NOMO-1 treated with dmso at 0.1 percent for 144 hours (cell line): Measurements from ENCODE around the gene CYB561A3.
"Not testable (repeated sequence)": the region's sequence is repeated elsewhere in the genome, so short reads cannot be mapped to it uniquely, and the experiment has no call there.

ENCODE experiments used
- DNase-seq: peaks from one replicate; lab custom pipeline; 2025; ENCODE audit not compliant: unreplicated experiment; lab: John Stamatoyannopoulos, UW

The CYB561A3 gene

GRCh38 chr11:61361741-61362541, at the start of gene CYB561A3, which contains the start of gene TMEM138:
CYB561A3 (minus strand) TSS chr11:61361882; CDS start chr11:61356713, 5,169 bp downstream.
TMEM138 (plus strand) TSS chr11:61362374; CDS start chr11:61364391, 2,017 bp downstream.
- DNase-seq, result peak; percentile 94

GRCh38 chr11:61406991-61407728, 45.5 kb upstream of the CYB561A3 start:
- no peak for DNase-seq

- no peak for DNase-seq
Observed at GRCh38 chr11:61406067-61406466, 44.4 kb upstream of the CYB561A3 start.

GRCh38 chr11:61404641-61405040, 43.0 kb upstream of the CYB561A3 start:
- no peak for DNase-seq

- DNase-seq, result no peak
Observed at GRCh38 chr11:61404103-61404502, 42.4 kb upstream of the CYB561A3 start.

- no peak for DNase-seq
Observed at GRCh38 chr11:61403658-61404057, 42.0 kb upstream of the CYB561A3 start.

- no peak for DNase-seq
Observed at GRCh38 chr11:61401573-61401972, 39.9 kb upstream of the CYB561A3 start.

GRCh38 chr11:61401173-61401572, 39.5 kb upstream of the CYB561A3 start:
- DNase-seq, result no peak

GRCh38 chr11:61392981-61393595, 31.4 kb upstream of the CYB561A3 start:
- DNase-seq, result no peak

GRCh38 chr11:61390161-61390560, 28.5 kb upstream of the CYB561A3 start:
- DNase-seq, result no peak

- DNase-seq, result no peak
Observed at GRCh38 chr11:61384271-61385242, 22.9 kb upstream of the CYB561A3 start.

GRCh38 chr11:61383859-61384258, 22.2 kb upstream of the CYB561A3 start:
- not testable (repeated sequence) for DNase-seq

- no peak for DNase-seq
Observed at GRCh38 chr11:61380884-61381283, 19.2 kb upstream of the CYB561A3 start.

GRCh38 chr11:61378713-61379313, 17.1 kb upstream of the CYB561A3 start:
- peak; percentile 68 for DNase-seq

- no peak for DNase-seq
Observed at GRCh38 chr11:61377461-61378160, 15.9 kb upstream of the CYB561A3 start.

GRCh38 chr11:61375761-61376108, 14.1 kb upstream of the CYB561A3 start:
- no peak for DNase-seq

- DNase-seq, result no peak
Observed at GRCh38 chr11:61372659-61373420, 11.2 kb upstream of the CYB561A3 start.

- DNase-seq, result no peak
Observed at GRCh38 chr11:61370349-61371005, 8.8 kb upstream of the CYB561A3 start.
